Frontal cortex (tissue), 4 donors: ENCODE data around the gene GAGE12E. TPM values are rescaled to one million over a fixed set of nuclear protein-coding genes. Genes with fewer than 3 reads are reported as not detected.
"Not testable (repeated sequence)": the region's sequence is repeated elsewhere in the genome, so short reads cannot be mapped to it uniquely, and the experiment has no call there.

Experiments
- DNase-seq, 2 donors: peaks; one replicate each; pipeline ENCODE4 v3.0.0; 2012; ENCODE audit warnings: low spot score in 2 of 2
- FAIRE-seq: peaks from 2 replicates; lab custom pipeline; 2012; peaks lifted over from hg19 to GRCh38; lab: Jason Lieb, UNC
- small RNA-seq: library from RNA; depleted of rRNA; stranded (forward); fragments of <200 nt; gene quantifications from one replicate; pipeline ENCODE3, GENCODE V24; 2014
- total RNA-seq: library from RNA; depleted of rRNA; stranded (reverse); fragments of >200 nt; gene quantifications from one replicate; pipeline ENCODE4 v1.2.3, GENCODE V29; 2014
- donor health status: control.
- donor health status: control.
- donor health status: control.

Gene GAGE12E
- total RNA-seq: not detected

DNA sequence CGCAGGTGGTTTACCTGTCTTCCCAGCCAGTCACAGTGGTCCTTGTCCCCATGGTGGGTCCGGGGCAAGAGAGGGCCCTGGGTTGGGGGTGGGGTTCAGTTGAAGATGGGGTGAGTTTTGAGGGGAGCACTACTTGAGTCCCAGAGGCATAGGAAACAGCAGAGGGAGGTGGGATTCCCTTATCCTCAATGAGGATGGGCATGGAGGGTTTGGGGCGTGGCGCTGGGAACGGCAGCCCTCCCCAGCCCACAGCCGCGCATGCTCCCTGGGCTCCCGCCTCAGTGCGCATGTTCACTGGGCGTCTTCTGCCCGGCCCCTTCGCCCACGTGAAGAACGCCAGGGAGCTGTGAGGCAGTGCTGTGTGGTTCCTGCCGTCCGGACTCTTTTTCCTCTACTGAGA lies at the start of gene GAGE12E:
Gene GAGE12E (plus strand): TSS at position 301 of the 400 bp plus-strand sequence. CDS start 1,155 bp downstream, outside the sequence.
- FAIRE-seq: not testable (repeated sequence)

GRCh38 chrX:49531877-49532276 lies 19.2 kb upstream of the GAGE12E start, which contains the start of gene GAGE12C:
Gene GAGE12C, plus strand, starts transcription at chrX:49532177. Its CDS starts 1,155 bp downstream, at chrX:49533332.
- FAIRE-seq, DNase-seq: not testable (repeated sequence)

More for the DNA sequence above, at the start of gene GAGE12E:
- DNase-seq: not testable (repeated sequence)

GRCh38 chrX:49541433-49541832 lies 9.7 kb upstream of the GAGE12E start, which contains the start of gene GAGE12D:
Gene GAGE12D, plus strand, starts transcription at chrX:49541733. Its CDS starts 1,155 bp downstream, at chrX:49542888.
- not testable (repeated sequence) for DNase-seq, FAIRE-seq

DNA sequence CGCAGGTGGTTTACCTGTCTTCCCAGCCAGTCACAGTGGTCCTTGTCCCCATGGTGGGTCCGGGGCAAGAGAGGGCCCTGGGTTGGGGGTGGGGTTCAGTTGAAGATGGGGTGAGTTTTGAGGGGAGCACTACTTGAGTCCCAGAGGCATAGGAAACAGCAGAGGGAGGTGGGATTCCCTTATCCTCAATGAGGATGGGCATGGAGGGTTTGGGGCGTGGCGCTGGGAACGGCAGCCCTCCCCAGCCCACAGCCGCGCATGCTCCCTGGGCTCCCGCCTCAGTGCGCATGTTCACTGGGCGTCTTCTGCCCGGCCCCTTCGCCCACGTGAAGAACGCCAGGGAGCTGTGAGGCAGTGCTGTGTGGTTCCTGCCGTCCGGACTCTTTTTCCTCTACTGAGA lies 9.5 kb downstream of the GAGE12E start, which contains the start of gene GAGE12F:
Gene GAGE12F (plus strand): TSS at position 301 of the 400 bp plus-strand sequence. CDS start 1,155 bp downstream, outside the sequence.
- not testable (repeated sequence) for FAIRE-seq, DNase-seq

- DNase-seq, FAIRE-seq: not testable (repeated sequence)
These were observed 17.6 kb downstream of the GAGE12E start for GRCh38 chrX:49568728-49569127.

- not testable (repeated sequence) for FAIRE-seq, DNase-seq
These were observed 18.1 kb downstream of the GAGE12E start for GRCh38 chrX:49569152-49569551.

GRCh38 chrX:49570100-49570499 lies 19.0 kb downstream of the GAGE12E start, which contains the start of gene GAGE12G:
Gene GAGE12G, plus strand, starts transcription at chrX:49570400. Its CDS starts 1,155 bp downstream, at chrX:49571555.
- FAIRE-seq, DNase-seq: not testable (repeated sequence)

DNA sequence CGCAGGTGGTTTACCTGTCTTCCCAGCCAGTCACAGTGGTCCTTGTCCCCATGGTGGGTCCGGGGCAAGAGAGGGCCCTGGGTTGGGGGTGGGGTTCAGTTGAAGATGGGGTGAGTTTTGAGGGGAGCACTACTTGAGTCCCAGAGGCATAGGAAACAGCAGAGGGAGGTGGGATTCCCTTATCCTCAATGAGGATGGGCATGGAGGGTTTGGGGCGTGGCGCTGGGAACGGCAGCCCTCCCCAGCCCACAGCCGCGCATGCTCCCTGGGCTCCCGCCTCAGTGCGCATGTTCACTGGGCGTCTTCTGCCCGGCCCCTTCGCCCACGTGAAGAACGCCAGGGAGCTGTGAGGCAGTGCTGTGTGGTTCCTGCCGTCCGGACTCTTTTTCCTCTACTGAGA lies 28.6 kb downstream of the GAGE12E start, which contains the start of gene GAGE12H:
Gene GAGE12H (plus strand): TSS at position 301 of the 400 bp plus-strand sequence. CDS start 1,155 bp downstream, outside the sequence.
- FAIRE-seq, DNase-seq: not testable (repeated sequence)

GRCh38 chrX:49589196-49589595 lies 38.1 kb downstream of the GAGE12E start, which contains the start of gene GAGE2A:
Gene GAGE2A, plus strand, starts transcription at chrX:49589496. Its CDS starts 1,155 bp downstream, at chrX:49590651.
- not testable (repeated sequence) for FAIRE-seq, DNase-seq

GRCh38 chrX:49589769-49590478 lies 38.8 kb downstream of the GAGE12E start:
- DNase-seq, FAIRE-seq: not testable (repeated sequence)

DNA sequence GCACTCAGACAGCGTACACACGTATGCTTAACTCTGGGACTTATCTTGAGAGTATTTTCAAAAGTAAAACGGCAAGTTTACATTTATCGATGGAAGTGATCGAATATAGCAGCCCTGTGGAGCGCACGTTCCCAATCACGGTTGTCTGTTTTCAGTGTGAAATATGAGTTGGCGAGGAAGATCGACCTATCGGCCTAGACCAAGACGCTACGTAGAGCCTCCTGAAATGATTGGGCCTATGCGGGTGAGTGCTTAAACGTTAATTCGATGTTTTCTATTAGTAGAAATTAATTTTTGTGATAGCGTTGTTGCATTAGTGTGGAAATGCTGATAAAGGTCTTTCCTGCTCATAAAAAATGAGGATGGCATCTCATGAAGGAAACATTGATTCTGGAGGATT lies 39.4 kb downstream of the GAGE12E start:
- not testable (repeated sequence) for DNase-seq, FAIRE-seq

GRCh38 chrX:49598720-49599119 lies 47.6 kb downstream of the GAGE12E start, which contains the start of gene GAGE1:
Gene GAGE1, plus strand, starts transcription at chrX:49599020. Its CDS starts 1,155 bp downstream, at chrX:49600175.
- not testable (repeated sequence) for FAIRE-seq, DNase-seq

Small RNA genes lying within 50 kb of the gene (small RNA-seq; reads per million reads assigned to genes)
- gene GAGE12B: not detected

Other genes with a start within 250 kb of the GAGE12E start
- gene GAGE10, start 247.6 kb upstream of the GAGE12E start, total RNA-seq: not detected
- not detected for gene GAGE12J, start 229.3 kb upstream of the GAGE12E start, total RNA-seq
- gene GAGE13, start 219.7 kb upstream of the GAGE12E start, total RNA-seq: not detected
- gene GAGE12C, start 19.1 kb upstream of the GAGE12E start, total RNA-seq: not detected
- not detected for gene GAGE12D, start 9.6 kb upstream of the GAGE12E start, total RNA-seq
- gene GAGE12F, start 9.6 kb downstream of the GAGE12E start, total RNA-seq: not detected
- gene GAGE12G, start 19.1 kb downstream of the GAGE12E start, total RNA-seq: not detected
- gene GAGE12H, start 28.7 kb downstream of the GAGE12E start, total RNA-seq: not detected
- gene GAGE2A, start 38.2 kb downstream of the GAGE12E start, total RNA-seq: not detected
- not detected for gene GAGE1, start 47.7 kb downstream of the GAGE12E start, total RNA-seq
- gene PAGE1, start 144.7 kb downstream of the GAGE12E start, total RNA-seq: 0.41 TPM